Hematopoietic multipotent progenitor cell (in vitro differentiated cells): ENCODE measurements around the gene FOXD4. TPM values are rescaled to one million over a fixed set of nuclear protein-coding genes. Genes with fewer than 3 reads are reported as not detected.
A peak's percentile ranks its signal among the peaks of the same experiment; 100 is the strongest.
"Not testable (repeated sequence)": the region's sequence is repeated elsewhere in the genome, so short reads cannot be mapped to it uniquely, and the experiment has no call there.

ENCODE experiments used
- DNase-seq, 3 donors: peaks; one replicate each; pipeline ENCODE4 v3.0.0-alpha.2; 2011 to 2015; ENCODE audit warnings: low read depth in 2 of 3, low spot score in 2 of 3
- total RNA-seq: library from RNA; depleted of rRNA; stranded (reverse); fragments of >200 nt; gene quantifications from one replicate; pipeline ENCODE4 v1.2.3, GENCODE V29; 2012

The FOXD4 gene
- total RNA-seq, 1 donor: 0.27 TPM

DNA sequence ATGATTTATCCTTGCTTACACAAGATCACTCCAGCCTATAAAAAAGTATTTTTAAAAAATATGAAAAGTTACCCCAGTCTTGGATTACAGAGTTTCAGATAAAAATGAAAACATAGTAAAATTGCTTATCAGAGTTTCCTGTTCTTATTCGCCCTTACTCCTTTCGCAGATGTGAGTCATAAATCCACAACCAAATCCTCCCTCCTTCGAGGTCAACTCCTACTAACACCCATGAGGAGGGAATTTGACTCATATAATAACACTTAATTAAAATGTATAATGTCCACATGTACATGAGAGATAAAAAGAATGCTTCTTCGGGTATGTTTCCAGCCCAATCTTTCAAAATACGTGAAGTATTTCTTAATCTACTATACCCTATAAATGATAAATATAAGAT, 23.9 kb downstream of the FOXD4 start:
- DNase-seq: not testable (repeated sequence)

DNA sequence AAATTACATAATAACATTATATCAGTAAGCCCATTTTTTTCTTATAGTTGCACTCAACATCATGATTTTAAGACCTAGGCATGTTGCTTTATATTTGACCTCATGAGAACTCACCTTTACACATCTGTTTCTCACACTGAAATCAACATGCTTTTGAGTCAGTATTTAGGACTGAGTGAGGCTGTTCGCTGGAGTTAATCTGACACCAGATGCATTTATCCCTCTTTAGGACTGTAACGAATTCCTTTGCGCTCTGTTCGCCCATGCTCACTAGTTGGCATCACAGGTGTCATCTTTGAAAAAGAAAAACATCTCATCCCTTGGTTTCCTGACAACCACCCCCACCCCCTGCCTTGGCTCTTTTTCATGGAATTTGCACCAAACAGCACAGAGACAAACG, 24.3 kb downstream of the FOXD4 start:
- DNase-seq: not testable (repeated sequence)

DNA sequence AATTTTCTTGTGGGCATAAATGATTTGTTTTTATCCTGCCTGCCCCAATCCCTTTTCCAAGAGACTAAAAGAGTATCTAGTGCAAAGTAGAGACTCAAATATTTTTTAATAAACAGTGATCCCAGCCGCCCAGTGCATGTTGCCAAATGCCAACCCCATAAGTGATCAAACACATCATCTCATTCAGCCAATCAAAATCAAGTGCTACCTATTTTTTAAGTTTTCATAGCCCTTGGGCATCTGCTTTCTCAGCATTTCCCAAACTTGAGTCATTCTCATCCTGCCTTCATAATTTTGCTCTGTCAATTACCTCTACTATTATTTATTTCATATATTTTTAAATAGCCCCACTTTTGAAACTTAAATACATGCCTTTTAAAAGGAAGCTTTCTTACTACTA, 27.4 kb downstream of the FOXD4 start:
- DNase-seq: not testable (repeated sequence)

DNA sequence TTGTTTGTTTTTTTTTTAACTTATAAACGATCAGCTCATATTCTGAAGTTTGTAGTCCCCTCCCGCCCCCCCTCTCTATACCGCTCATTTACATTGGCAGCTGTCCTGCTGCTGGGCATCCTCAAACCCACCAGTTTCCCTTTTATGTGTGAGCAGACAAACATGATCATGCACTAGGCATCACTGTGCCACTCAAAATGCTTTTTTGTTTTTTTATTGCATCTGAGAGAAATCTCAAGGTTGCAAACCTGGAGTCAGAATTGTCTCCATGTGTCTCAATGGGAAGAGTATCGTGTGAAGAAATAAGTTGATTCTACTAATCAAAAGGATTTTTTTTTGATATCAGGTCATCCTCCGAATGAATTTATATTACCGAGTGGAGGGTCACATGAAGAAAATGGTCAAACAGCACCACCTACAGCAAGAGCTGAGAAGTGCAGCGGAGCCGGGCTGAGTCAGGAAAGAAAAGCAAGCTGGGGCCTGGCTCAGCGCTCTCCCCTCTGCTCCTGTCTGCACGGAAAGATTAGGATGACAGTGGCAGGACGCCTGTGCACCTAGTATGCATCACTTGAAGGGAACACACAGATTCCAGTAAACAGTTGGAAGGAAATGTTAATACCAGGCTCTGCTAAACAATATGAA, 29.7 kb downstream of the FOXD4 start:
- not testable (repeated sequence) for DNase-seq

DNA sequence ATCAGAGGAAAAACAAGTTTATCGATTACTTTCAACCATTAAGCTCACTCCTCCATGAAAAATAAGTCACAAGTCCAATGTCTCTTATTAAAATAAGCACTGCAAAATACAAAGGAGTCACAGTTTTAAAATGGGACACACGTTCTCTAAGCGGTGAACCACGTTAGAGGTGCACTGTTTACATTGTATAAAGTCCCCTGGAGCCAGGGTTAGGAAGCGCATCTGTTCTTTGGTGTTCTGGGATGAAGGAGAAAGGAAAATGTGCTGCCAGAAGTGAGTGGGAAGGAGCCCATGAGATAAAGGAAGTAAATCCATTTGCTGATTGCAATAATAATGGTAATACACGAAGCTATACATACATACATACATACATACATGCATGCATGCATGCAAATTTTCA, 30.4 kb downstream of the FOXD4 start:
- not testable (repeated sequence) for DNase-seq

DNA sequence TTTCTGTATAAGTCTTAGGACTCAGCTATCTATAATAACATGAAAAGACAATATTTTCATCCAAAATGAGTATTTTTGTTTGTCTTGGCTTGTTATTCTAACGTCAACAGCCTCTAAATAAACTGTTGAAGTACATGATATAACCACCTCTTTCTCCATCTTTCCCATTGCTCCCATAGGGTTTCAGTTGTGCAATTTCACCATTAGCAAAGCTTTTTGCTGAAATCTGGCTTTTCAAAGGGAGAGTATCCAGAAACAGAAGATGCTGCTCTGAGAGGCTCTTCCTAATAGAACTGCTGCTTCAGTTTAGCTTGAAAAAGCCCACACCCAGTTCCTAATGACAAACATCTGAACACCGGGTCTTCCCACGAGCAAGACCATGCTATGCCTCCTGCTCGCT, 31.1 kb downstream of the FOXD4 start:
- not testable (repeated sequence) for DNase-seq

DNA sequence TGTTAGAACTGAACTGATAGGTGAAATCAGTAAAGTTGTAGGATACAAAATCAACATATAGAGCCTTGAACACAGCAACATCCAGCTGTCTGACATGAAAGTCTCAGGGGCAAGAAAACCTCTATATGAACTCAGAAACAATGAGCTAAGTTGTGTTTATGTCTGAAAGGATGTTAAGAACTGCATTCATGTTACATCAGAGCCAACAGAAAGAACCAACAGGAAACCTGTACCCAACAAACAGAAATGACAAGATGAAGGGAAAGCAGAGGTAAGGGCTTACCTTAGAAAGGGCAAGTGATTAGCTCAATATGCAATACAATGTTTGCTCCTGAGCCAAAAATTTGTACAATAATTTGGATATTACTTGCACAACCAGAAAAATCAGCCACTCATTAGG, 31.5 kb downstream of the FOXD4 start:
- DNase-seq: not testable (repeated sequence)

DNA sequence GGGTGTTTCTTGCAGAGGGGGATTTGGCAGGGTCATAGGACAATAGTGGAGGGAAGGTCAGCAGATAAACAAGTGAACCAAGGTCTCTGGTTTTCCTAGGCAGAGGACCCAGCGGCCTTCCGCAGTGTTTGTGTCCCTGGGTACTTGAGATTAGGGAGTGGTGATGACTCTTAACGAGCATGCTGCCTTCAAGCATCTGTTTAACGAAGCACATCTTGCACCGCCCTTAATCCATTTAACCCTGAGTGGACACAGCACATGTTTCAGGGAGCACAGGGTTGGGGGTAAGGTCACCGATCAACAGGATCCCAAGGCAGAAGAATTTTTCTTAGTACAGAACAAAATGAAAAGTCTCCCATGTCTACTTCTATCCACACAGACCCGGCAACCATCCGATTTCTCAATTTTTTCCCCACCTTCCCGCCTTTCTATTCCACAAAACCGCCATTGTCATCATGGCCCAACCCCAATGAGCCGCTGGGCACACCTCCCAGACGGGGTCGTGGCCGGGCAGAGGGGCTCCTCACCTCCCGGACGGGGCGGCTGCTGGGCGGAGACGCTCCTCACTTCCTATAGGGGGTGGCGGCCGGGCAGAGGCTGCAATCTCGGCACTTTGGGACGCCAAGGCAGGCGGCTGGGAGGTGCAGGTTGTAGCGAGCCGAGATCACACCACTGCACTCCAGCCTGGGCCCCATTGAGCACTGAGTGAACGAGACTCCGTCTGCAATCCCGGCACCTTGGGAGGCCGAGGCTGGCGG, 35.1 kb downstream of the FOXD4 start:
- not testable (repeated sequence) for DNase-seq

DNA sequence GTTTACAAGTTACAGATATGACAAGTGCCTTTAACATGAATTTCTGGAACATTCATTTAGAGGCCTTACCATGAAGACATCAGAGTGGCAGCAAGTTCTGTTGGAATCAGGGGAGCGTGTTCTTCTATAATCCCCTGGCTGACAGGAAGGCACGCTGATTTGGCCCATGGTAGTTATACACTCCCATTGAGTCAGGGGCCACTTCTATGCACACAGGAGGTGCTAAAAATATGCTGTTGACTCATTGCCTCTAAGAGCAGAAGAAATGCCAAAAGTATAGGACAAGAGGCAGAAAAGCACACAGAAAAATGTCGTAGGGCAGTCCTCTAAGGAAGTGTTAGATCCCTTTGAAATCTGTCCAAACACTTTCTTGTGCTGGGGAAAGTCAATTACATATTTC, 39.9 kb downstream of the FOXD4 start:
- DNase-seq: not testable (repeated sequence)

DNA sequence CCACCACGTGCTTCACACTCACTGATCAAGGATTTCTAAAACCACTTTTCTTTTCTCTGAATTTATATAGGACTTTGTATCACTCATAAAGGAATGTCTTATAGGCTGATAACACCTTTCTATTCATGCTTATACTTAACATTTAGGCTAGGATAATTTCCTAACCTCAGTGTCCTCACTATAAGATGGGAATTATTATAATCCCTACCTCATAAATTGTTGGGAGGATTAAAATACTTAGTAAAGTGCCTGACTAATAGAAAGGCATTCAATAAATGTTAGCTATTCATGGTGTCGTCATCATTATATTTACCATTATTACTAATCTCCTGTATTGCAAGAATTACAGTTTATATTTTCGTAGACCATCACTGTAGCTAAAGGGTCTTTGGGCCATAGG, 41.8 kb downstream of the FOXD4 start:
- DNase-seq: not testable (repeated sequence)

DNA sequence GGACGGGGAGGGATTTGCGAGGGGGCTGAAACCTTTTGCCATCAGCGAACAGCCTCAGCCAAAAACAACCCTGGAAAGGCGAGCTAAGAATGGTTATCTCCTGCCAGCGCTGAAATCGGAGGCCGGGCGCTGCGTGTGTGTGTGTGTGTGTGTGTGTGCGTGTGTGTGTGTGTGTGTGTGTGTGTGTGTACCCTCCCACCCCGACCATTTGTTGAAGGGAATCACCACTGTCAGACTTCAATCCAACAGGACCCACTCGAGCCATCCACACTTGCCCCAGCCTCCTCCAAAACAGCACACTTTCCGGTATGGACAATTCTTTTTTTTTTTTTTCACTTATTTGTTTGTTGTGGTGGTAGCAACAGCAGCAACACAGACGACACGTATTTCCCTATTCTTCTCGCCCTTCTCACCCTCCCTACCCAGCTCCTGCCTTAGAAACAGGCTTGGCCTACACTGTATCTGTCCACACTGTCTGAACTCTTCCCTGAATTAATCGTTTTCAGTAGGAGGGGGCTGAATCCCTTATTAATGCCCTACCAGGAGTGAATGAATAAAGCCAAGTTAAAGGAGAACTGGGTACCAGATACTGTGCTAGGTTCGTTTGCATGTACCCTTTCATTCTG, 44.2 kb downstream of the FOXD4 start:
- DNase-seq: peak in 1 of 3 donors; percentile 5

DNA sequence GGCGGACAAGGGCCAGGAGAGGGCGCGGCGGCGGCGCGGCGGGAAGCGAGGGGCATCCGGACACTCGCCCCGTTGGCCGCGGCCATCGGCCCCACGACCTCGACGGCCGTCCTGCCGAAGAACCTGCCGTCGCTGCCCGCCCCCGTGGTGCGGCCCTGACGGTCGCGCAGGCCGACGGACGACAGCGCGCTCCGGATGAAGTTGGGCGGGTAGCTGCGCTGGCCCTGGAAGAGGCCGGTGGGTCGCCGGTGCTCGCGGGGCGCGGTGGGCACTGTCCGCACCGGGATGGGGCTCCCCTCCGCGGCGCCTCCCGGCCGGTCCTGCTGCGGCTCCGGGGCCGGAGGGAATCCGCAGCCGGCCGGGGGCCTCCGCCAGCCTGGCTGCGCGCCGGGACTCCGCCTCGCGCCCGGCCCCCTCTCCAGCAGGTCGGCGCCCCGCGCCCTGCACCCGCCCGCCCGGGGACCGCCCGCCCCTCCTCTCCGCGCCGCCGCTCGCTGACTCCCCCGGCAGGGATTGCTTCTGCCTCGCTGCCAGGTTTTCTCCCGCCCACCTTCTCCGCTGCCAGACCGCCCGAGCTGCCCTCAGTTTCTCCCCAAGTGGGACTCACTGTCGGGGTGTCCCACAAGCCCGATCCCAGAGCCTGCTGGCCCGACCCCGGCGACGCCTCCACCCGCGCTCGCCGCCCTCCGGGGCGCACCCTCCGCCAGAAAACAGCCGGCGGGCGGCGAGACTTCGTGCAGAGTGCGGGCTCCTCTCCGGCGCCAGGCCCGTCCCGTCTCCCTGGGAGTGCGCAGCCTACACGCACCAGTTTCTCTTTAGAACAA, 44.9 kb downstream of the FOXD4 start:
- DNase-seq: peak in 2 of 3 donors; percentile 21 to 29

Other genes starting within 250 kb of the FOXD4 start
- gene WASHC1, start 89.0 kb downstream of the FOXD4 start, total RNA-seq: 6.2 TPM
- gene ZNG1A, start 60.6 kb upstream of the FOXD4 start, total RNA-seq: 6.5 TPM
- 73.2 TPM for gene DOCK8, start 96.4 kb upstream of the FOXD4 start, total RNA-seq